Measurements from ENCODE around the gene FANCI. TPM values are rescaled to one million over a fixed set of nuclear protein-coding genes. Genes with fewer than 3 reads are reported as not detected.

FANCI gene
- polyA plus RNA-seq, 3 donors: 31.5 to 38.8 (median 38.3) TPM

DNA sequence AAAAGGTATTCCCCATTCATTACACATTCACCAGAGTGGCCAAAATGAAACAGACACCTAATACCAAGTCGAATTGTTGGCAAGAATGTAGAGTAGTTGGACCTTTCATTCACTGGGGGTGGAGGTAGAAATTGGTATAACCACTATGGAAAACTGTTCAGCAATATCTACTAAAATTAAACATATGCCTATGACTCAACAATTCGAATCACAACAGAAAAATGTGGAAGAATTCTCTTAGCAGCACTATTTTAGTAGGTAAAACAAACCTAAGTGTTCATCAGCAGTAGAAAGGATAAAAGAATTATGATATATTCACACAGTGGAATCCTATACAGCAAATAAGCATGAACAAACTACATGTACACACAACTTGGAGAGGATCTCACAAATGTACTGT is 60.2 kb downstream of the FANCI start:
- DNase-seq (ENCODE audit: low read depth in 3 of 3, low spot score in 2 of 3): no peak

DNA sequence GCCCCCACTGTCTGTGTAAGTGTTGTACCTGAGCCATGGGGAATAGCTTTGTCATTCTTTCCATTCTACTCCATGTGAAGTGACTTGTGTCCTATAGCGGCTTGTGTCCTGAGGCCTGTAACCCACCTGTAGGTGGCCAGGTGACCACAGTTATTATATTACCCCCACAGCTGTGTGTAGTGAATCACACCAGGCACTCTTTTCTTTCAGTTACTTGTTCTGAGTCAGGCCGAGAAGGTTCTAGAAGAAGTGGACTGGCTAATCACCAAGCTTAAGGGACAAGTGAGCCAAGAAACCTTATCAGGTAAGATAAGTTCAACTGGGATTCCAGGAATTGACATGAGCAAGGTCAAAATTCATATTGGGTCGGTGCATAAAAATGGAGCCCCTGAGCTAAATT is 61.6 kb downstream of the FANCI start:
- no peak for DNase-seq (ENCODE audit: low read depth in 3 of 3, low spot score in 2 of 3)

DNA sequence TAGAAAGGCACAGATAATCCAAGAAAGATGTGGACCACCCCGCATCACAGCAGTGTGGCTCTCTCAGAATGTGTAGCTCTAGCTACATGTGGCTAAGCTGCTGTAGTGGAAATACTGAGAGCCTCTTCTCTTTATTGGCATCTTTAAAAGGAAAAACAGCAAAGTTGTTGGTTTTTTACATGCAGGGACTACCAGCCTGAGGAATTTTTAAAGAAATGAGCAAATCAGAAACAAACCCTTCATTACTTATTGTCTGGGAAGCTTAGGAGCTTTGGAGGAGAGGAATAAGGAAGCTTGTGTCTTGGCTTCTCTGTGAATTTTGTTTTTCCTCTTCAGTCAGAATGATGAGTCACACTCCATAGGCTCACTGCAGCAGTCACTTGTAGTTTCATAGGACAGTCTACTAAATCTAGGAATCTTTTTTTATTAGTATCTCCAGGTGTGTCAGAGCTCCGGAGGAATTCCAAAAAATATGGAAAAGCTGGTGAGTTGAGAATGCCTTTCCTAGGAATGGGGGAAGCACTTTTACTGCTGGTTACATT is 63.3 kb downstream of the FANCI start:
- no peak for DNase-seq (ENCODE audit: low read depth in 3 of 3, low spot score in 2 of 3)

DNA sequence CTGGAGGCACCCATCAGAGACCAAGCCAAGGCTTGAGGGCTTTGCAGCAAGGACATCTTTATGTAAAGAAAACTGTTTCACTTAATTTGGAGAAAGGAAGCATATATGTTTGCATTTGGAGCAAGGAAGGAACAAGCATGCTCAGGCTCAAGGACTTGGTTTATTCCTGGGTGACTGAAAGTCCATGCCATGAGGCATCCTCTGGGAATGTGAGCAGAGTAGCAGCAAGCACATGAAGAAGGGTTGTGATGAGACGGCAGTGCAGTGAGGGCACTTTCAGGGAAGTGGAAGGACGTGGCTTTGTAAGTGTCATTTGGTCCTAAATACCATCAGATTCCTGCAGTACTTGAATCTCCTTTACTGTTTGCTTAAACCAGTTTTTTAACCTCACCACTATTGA is 64.0 kb downstream of the FANCI start:
- DNase-seq (ENCODE audit: low read depth in 3 of 3, low spot score in 2 of 3): no peak

DNA sequence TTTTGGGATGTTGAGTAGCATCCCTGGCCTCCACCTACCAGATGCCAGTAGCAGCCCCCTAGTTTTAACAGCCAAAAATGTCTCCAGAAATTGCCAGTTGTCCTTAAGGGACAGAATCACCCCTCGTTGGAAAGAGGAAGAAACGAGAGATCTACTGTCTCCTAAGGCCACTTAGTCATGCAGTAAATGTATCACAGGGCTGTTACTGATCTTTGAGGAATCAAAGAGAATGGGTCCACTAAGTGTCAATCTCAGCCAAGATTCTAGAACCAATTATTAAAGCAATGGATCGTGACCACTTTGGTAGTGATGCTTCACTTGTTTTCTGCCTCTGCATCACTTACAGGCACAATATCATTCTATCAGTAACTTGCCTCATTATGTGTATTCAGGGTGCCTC is 64.5 kb downstream of the FANCI start:
- DNase-seq (ENCODE audit: low read depth in 3 of 3, low spot score in 2 of 3): no peak

DNA sequence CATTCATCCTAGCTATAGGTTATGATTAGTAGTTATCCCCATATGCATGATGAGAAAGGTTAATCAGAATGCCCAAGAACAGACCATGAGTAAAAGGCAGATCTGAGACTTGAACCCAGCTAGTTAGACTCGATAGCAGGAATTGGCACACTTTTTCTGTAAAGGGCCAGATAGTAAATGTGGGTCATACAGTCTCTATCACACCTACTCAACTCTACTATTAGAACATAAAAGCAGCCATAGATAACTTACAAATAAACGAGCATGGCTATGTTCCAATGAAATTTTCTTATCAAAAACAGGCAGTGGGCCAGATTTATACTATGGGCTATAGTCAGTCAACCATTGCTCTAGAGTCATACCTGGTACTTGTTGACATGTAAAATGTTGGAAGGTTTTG is 66.2 kb downstream of the FANCI start:
- DNase-seq (ENCODE audit: low read depth in 3 of 3, low spot score in 2 of 3): no peak

DNA sequence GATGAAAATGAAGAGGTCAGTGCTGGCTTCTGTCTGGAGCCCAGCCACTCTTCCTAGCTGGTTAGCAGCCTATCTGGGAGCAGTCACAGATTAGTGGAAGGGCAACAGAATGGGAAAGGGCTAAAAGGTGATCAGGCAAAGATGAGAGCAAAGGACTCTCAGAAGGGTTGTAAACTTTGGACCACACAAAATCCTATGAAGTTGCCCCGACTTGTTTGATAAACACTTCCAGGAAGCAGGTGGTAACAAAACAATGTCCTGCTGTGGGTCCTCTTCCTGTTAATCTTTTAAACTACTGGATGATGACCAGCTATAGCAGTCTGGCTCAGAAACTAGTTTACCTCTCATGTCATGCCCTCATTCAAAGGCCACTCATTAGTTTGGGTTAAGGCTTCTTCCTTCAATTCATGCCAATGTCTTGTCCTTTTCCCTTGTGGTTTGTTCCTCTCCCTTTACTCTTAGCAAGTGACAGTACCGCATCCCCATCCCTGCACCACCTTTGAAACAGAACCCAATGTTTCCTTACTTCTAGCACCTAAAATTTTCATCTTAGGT is 71.7 kb downstream of the FANCI start:
- no peak for DNase-seq (ENCODE audit: low read depth in 3 of 3, low spot score in 2 of 3)

DNA sequence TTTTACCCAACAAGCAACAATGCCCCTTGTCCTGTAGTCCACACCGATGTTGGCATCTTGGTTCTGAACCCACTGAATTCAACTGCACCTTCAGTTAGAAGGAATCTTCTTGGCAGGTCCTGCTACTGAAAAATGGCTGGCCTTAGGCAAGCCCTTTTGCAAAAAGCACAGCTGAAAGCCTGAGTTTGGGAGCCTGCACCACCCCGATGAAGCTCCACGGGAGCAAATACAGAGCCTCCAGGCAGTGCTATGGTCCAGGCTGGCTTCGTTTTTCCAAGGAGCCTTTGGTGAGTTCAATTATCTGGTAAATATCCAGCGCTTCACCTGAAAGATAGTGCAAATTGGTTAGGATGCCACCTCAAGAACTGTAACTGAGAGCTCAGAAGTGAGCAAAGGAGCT is 72.7 kb downstream of the FANCI start:
- DNase-seq (ENCODE audit: low read depth in 3 of 3, low spot score in 2 of 3): no peak

DNA sequence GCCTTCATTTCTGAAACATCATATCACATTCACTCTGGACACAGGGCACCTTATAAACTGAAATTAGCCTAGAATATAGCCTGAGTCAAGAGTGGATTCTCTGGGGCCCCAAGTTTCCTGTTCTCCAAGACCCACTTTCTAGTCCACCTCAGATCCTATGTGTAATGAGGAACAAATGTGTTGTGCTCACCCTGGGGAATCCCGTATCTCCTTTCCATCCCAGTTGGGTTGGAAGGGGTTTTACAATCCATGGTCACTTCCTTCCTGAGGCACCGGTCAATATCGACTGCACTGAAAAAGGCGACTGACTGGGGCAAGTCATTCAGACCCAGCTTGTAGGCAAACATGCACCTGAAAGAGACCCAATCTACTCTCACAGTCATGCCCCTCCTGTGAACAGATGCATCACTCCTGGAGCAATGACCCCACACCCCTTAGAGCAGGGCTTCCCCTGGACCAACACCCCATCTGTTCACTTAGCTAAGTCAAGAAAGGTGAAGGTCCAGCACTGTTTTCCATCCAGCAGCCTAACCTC is 73.5 kb downstream of the FANCI start:
- no peak for DNase-seq (ENCODE audit: low read depth in 3 of 3, low spot score in 2 of 3)

DNA sequence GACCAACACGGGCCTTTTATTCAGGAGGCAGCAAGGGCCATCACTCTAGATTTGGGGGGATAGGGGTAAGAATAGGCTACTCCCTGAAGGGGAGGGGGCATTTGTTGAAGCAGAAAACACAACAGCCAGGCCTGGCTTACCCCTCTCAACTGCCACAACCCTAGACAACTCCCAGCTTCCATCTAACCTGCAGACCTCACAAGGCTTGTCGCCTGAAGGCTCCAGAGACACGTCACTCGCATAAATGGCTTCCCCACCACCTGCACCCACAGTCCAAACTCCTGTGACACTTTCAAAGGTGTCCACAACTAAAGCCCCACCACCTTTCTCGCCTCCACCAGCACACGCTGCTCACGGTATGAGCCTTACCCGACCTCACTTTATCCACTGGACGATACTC is 75.9 kb downstream of the FANCI start:
- DNase-seq (ENCODE audit: low read depth in 3 of 3, low spot score in 2 of 3): no peak

DNA sequence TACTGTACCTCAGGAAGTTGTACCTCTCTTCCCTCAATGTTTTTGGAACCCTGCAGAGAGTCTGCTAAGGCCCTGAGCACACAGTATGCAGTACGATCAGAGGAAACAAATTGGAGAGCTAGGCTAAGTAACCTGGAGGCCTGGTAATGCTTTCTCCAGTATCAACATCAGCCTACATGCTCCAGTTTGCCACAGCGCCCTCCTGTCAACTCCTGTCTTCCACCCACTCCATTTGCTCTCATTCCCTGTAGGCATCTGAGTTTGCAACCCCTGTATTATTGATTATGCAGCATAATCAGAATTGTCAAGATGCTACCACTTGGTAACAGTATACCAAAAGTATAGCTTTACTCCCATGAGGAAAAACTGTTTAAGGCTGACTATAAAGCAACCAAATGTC is 76.4 kb downstream of the FANCI start:
- DNase-seq (ENCODE audit: low read depth in 3 of 3, low spot score in 2 of 3): no peak

DNA sequence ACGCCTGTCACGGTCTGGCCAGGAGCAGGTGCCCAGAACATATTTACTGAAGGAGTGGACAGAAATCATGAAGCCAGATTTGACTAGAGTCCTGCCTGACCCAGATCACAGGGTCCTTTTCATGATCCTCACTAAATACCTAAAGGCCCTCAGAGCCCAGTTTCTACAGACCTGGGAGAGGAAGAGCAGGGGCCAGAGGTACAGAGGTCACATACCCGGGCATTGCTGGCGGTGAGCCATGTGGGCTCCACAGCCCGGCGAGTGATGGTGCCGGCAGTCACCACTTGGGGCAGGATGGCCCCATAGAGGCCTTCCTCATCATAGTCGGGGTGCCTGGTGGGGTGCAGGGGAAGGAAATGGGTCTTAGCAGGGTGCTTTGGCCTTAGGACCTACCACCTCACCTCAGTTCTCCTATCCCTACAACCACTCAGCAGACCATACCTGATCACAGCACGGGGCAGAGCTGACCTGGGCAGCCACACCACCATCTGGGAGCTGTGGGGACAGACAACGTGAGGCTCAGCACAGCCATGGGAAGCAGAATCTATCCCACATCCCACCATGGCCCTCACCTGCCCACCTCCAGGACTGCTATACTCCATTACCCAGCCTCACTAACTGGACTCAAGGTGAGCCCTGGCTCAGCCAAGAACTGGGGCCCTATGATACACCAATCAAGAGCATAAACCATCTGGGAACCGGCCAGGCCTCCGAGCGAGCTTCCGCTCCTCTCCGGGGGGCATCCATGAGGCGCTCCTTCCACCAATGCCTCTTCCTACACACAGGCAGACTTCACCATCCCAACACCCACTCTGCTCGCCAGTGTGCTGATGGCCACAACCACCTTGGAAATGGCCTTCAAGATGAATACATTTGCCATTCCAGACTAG is 78.0 kb downstream of the FANCI start:
- no peak for DNase-seq (ENCODE audit: low read depth in 3 of 3, low spot score in 2 of 3)

DNA sequence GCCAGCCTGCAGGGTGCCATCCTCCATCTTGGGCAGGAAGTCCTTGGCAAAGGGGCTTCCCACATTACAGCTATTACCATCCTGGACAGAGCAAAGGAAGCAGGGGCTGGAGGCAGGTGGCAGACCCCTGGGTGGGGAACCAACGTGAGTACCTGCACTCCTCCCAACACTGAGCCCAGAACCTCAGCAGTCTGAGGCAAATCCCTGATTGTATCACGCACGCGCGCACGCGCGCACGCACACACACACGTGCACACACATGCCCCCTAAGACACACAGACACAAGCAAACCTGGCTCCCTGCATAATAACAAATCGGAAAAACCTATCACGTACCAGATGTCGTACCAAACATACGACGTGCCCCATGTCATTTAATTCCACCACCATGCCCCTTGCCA is 79.0 kb downstream of the FANCI start:
- no peak for DNase-seq (ENCODE audit: low read depth in 3 of 3, low spot score in 2 of 3)

DNA sequence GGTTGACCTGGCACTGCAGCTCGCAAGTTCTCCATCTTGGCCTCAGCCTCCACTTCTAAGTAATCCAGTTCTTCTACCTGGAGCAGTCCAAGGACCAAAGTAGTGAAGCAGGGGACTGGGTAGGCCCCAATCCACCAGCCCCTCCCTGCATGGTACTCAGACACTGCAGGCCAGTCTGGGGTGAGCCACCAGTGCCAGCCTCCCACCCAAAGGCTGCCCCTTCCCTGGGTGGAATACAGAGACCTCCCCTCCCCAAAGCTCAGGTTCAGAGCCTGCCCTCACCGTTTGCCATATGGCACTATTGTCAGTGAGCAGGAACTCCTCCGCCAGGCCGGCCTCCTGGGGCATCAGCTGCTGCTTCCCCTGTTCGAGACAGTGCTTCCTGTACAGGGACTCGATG is 80.0 kb downstream of the FANCI start:
- DNase-seq (ENCODE audit: low read depth in 3 of 3, low spot score in 2 of 3): no peak

DNA sequence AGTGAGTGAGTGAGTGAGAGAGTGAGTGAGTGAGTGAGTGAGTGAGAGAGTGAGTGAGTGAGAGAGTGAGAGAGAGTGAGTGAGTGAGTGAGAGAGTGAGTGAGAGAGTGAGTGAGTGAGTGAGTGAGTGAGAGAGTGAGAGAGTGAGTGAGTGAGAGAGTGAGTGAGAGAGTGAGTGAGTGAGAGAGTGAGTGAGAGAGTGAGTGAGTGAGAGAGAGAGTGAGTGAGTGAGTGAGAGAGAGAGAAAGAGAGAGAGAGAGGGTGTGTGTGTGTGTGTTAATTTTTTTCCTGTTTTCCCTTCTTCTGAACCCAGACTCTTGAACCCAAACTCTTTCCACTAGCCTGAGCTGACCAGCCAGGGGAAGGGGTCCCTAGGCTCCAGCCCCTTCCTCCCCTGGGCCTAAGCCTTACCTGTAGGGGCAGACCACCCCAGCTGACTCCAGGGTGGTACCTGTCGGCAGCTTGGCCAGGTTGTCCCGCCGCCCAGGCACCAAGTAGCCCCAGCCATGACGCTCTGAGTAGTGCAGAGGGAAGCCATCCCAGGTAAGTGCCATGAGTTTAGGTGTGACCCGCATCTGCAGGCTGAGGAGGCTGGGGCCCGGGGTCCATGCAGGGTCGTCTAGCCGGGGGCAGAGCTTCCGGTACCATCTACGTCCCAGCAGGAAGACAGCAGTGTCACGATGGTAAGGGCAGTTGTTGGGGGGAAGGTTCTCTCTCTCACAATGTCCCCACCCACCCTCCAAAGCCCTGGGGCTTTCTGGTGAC is 81.4 kb downstream of the FANCI start:
- DNase-seq (ENCODE audit: low read depth in 3 of 3, low spot score in 2 of 3): no peak

DNA sequence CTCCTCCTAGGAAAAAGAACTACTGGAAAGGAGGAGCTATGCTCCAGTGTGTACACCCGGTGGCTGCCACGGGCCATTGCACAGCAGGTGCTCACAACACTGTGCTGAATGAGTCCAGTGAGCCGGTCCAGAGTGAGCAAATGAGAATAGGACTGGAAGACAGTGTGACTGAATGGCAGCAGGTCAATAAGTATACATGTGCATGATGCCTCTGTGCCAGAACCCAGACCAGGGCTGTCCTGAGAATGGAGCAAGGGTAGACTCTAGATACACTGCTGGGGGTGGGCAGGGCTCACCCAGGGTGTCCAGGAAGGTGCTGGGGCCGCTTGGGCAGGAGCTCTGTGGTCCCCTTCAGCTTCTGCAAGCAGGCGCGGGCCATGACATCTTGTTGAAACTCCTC is 82.5 kb downstream of the FANCI start:
- DNase-seq (ENCODE audit: low read depth in 3 of 3, low spot score in 2 of 3): no peak

DNA sequence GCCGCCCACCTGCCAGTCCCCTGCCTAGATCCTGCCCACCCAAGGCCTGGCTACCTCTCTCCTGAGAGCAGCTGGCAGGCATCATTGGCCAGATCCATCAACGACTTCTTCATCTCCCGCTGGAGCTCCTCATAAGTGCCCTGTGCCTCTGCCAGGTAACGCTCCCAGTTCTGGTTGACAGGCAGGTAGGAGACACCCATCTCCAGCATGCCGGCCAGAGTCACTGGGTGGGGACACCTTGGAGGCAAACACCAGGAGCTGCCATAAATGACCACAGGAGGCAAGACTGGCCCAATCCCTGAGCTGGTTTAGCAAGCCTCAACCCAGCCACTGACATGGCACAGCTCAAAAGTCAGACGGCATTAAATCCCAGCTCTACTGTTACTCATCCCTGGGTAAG is 83.3 kb downstream of the FANCI start:
- no peak for DNase-seq (ENCODE audit: low read depth in 3 of 3, low spot score in 2 of 3)

DNA sequence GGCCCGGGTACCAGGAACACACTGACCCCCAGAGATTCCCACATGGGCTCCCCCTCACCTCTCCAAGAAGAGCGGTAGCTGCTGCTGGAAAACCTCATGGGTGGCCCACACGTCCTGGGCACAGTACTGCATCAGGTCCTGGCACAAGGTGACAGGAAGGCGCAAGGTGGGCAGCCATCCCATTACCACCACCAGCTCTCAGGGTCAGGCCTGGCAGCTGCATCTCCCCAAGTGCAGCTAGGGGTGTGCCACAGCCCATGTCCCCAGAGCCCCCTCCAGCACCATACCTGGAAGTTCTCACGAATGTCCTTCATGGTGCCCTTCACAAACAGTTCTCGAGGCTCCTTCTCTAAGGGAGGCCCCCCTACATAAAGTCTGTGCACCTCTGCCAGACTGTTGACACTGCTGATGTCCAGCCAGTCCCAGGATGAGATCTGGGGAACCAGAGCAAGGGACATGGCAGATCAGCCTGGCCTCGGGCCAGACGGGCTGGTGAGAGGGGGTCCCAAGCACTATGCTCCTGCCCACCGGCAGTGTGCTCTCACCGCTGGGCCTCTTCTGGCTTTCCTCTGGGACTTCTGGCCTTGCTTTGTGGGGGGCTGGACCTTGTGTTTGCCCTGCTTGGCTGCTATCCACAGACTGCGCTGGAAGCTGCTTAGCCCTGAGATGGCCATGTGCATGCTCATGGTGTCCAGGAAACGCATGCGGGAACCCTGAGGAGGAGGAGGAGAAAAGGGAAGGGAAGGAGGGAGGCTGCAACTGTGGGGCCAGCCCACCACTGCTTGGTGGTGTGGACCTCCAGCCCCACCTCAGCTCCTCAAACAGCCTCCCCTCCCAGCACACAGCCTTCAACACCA is 84.8 kb downstream of the FANCI start:
- no peak for DNase-seq (ENCODE audit: low read depth in 3 of 3, low spot score in 2 of 3)

DNA sequence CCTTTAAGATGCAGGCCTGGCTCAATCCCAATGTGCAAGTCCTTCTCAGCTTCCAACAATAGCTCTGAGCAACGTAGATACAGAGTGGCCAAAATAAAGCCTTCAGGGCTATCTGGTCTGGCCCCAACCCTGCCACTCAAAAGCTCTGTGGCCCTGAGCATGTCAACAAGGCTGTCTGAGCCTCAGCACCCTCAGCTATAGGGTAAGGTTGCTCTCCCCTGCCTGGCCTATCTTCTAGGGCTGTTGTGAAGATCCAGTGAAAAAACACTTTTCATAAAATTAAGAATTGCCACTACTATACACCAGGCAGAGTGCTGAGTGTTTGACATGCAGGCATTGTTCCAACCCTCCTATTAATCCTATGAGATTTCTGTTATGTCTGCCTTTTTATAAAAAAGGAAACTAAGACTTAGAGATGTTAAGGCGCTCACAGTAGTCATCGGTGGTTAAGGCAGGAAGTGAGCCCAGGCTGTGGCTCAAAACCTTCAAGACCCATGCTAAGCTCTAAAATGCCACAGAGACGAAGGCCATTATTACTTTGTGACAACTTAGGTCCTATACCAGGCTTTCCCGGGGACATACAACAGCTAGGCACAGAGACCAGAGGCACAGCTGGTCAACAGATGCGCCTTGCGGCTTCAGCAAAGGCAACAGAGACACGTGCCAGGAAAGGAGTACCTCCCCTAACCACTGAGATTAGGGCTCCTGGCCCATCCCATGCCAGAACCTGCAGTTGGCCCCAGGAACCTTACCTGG is 85.7 kb downstream of the FANCI start:
- DNase-seq (ENCODE audit: low read depth in 3 of 3, low spot score in 2 of 3): no peak

DNA sequence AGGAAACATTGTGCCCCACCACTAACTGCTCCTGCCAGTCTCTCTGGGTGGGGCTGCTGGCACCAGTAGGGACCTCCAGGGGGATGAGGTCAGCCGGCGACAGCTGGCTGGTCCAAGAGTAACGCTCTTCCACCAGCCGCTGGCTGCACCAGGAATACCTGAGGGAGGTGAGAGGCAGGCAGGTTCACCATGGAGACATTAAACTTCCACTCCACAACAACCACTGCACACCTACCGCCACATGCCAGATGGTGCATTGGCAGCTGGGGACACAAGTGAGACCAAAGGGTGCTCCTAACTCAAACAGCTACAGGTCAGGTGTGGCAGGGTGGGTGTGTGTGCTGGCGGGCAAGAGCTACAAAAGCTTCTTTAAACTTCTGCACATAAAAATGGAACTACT is 86.3 kb downstream of the FANCI start:
- DNase-seq (ENCODE audit: low read depth in 3 of 3, low spot score in 2 of 3): no peak

All from right renal cortex interstitium (tissue), 3 donors.